Fibroblast of mammary gland (primary cell): ENCODE results near the gene KIF26B.

ENCODE experiments used
- DNase-seq: peaks from one replicate; pipeline ENCODE4 v3.0.0-alpha.2; 2010; ENCODE audit warnings: low read depth
- H3K4me3 ChIP-seq: 2 replicates; pipeline ENCODE4 v1.5.1; 2011; ENCODE audit warnings: low read depth, mild to moderate bottlenecking, low read length, moderate library complexity; ENCODE audit not compliant: control insufficient read depth
- TF ChIP-seq, protein P1 (sequence below): conservative IDR thresholded peaks from 2 replicates; pipeline ENCODE4 v1.5.1; 2011; ENCODE audit warnings: low read depth, low read length, inconsistent platforms; ENCODE audit not compliant: control insufficient read depth, insufficient read depth

The KIF26B gene

GRCh38 chr1:245477941-245478340 is 323.2 kb downstream of the KIF26B start:
- DNase-seq = no peak
- TF ChIP-seq, protein P1, sequence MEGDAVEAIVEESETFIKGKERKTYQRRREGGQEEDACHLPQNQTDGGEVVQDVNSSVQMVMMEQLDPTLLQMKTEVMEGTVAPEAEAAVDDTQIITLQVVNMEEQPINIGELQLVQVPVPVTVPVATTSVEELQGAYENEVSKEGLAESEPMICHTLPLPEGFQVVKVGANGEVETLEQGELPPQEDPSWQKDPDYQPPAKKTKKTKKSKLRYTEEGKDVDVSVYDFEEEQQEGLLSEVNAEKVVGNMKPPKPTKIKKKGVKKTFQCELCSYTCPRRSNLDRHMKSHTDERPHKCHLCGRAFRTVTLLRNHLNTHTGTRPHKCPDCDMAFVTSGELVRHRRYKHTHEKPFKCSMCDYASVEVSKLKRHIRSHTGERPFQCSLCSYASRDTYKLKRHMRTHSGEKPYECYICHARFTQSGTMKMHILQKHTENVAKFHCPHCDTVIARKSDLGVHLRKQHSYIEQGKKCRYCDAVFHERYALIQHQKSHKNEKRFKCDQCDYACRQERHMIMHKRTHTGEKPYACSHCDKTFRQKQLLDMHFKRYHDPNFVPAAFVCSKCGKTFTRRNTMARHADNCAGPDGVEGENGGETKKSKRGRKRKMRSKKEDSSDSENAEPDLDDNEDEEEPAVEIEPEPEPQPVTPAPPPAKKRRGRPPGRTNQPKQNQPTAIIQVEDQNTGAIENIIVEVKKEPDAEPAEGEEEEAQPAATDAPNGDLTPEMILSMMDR = no peak
- H3K4me3 ChIP-seq = no peak overlapping the region

- TF ChIP-seq, protein P1 = no peak
- DNase-seq = no peak
Measured at GRCh38 chr1:245480393-245481120, 325.8 kb downstream of the KIF26B start.

DNA sequence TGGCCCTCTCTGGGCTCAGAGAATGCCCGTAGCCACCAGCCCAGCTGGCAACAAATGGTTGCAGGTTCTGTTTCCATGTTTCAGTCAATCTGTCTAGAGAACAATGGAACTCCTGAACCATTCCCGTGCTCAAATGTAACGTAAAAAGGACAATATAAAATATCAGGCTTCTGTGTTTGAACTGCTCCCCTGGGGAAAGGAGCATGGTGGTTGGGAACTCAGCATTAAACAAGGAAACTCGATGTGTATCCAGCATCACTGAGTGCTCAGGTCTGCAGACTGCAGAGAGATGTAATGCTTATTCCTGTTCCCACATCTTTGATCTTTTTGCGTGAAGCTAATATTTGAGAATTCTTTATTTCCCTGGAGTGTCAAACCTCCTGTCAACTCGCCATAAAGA is 326.5 kb downstream of the KIF26B start:
- DNase-seq = no peak
- TF ChIP-seq, protein P1 = no peak
- no peak overlapping the region for H3K4me3 ChIP-seq

More at GRCh38 chr1:245480393-245481120, 325.8 kb downstream of the KIF26B start:
- H3K4me3 ChIP-seq = no peak overlapping the region

DNA sequence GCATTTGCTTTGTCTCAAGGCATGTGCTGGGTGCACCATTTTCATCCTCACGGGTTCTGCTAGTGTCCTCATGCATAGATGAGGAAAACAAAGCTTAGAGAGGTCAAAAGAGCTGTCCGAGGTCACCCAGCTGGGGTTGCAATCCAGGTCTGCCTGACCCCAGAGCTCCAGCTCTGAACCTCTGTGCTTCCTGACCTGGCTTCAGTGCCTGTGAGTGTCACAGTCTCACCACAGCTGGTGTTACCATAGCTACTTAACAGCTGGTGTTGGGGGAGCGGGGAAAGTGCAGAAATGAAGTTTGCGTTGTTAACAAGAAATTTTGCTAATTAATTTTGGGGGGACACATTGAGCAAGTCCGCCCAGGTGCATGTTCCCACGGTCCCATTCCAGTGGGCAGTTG is 328.5 kb downstream of the KIF26B start:
- TF ChIP-seq, protein P1 = no peak
- DNase-seq = no peak
- H3K4me3 ChIP-seq = no peak overlapping the region

DNA sequence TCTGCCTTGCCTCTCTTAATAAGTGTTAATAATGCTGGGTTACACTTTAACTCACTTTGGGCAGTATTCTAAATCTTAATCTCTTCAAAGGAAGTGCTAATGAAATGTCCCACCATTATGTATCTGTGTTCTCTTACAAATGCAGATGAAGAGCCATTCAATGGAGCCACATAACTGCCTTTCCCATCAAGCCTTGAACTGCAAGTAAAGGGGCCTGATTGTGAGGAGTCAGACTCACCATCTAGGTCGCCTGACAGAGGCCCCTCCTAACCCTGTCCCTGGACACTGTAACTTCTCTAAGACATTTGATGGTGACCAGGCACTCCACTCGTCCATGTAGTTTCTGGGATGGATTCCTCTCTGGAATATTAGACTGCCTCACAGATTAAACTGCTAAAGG is 329.4 kb downstream of the KIF26B start:
- H3K4me3 ChIP-seq = no peak overlapping the region
- DNase-seq = no peak
- TF ChIP-seq, protein P1 = no peak

- no peak overlapping the region for H3K4me3 ChIP-seq
- no peak for DNase-seq
- TF ChIP-seq, protein P1 = no peak
Measured at GRCh38 chr1:245485996-245486395, 331.2 kb downstream of the KIF26B start.
